Measurements from ENCODE around the gene MSLN.

MSLN gene

GRCh38 chr16:813204-813915, 52.8 kb downstream of the MSLN start:
- DNase-seq, result peak; percentile 43

DNA sequence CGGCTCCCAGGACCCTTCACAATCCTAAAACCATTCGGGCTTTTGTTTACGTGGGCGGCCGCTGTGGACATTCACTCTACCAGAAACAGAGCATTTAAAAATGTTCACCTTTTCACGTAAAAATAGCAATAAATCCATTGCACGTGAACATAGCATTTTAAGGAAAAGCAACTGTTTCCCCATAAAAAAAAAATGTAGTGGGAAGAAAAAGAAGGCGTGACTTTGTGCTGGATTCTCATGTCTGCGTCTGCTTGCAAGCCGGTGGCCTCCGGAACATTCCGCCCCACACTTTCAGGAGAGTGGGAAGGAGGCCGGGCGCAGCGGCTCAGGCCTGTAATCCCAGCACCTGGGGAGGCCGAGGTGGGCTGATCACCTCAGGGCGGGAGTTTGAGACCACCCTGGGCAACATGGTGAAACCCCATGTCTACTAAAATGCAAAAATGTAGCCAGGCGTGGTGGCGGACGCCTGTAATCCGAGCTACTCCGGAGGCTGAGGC, 53.4 kb downstream of the MSLN start:
- no peak for DNase-seq

DNA sequence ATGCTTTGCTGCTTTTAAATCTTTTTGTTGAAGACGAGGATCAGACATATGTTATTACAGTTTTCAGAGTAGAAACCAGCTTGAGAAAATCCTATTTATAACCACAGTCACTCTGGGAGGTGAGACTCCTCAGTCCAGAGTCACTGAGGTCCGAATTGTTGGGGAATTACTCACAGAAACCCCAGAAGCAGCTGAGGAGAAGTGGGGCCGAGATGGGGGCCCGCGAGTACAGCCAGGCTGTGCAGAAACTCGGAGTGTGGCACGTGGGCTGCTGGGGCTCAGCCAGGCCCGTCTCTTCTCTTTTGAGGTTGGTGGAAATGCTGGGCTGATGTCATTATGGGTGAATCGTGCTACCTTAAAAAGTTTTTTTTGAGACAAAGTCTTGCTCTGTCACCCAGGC, 54.4 kb downstream of the MSLN start:
- peak; percentile 77 for DNase-seq

GRCh38 chr16:815861-816260, 55.3 kb downstream of the MSLN start:
- no peak for DNase-seq

DNA sequence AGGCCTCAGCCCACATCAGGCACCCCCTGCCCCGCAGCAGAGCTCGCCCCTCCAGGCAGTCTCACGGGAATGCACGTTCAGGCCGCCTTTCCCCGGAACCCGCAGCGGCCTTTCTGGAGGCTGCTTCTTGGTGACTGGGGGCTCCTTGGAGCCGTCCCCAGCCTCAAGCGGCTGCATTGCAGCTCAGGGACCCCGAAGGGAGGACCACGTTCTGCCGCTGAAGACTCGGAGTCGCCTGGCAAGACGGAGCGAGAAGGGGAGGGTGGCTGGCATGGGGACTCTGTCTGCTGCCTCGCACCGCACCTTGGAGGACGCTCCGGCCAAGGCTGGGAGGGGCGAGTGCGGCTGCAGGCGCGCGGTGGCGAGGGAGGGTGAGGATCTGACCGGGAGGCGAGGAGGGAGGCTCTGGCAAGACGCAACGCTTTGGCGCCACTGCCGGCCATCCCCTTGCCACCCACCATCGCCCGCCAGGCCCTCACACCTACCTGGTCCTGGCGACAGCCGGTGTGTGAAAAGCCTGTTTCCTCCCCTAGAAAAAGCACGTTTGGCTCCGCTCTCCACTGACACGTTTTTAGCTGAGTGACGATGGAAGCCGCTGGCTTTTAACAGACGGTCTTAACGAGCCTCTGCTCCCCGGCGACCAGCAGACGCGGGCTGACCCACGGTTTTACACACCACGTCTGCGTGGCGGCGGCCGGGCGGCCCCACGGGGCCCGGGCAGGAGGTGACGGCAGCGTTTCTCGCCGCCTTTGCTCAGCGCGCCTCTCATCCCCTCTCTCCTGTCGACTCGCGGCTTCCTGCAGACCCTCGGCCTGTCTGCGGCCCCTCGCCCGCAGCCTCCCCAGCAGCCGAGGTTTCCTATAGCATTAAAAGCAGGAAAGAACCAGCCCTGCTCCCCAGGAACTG, 56.7 kb downstream of the MSLN start:
- DNase-seq, result no peak

DNA sequence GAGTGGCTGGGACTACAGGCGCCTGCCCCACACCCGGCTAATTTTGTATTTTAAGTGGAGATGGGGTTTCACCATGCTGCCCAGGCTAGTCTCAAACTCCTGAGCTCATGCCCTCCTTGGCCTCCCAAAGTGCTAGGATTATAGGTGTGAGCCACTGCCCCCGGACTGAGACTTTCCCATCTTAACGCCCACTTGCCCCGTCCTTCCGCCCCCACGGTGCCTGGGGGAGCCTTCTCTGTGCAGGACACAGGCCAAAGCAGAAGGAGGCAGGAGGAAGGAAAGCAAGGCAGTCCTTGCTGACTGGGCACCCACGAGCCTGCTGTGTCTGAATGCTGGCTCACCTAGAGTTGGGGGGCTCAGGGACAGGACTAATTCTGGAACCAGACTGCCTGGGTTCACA, 57.6 kb downstream of the MSLN start:
- no peak for DNase-seq
